HG02870 (cell line): ENCODE measurements around the gene TRIP10.
"Not testable (repeated sequence)": the region's sequence is repeated elsewhere in the genome, so short reads cannot be mapped to it uniquely, and the experiment has no call there.

Experiments used
- ATAC-seq: cut with Tn5 transposase; IDR thresholded peaks from one replicate; pipeline ENCODE4 v1.9.1; 2021; ENCODE audit warnings: mild to moderate bottlenecking, moderate library complexity; ENCODE audit not compliant: unreplicated experiment

Gene TRIP10

DNA sequence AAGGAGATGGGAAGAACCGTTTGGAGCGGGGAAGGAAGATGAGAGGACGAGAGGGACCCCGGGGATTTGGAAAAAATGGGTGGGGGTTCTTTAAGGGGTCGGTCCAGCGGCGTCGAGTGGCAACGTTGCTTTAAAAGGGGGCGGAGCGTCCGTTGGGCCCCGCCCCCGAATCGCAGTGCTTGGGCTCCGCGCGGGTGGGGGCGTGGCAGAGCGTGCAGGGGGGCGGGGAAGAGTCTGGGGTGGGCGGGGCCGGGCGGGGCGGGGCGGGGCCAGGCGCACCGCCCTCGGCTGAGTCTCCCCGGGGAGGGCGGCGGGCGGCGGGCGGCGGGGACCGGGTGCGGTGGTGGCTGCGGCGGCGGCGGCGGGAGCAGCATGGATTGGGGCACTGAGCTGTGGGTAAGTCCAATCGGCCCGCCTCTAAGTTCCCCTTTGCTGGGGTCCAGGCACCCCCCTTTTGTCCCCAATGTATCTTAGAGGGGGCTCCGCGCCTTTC, at the start of gene TRIP10:
TSS of gene TRIP10 (plus strand) at position 291 of the 493 bp plus-strand sequence. CDS start at position 373, 82 bp downstream.
- no peak for ATAC-seq

GRCh38 chr19:6690160-6690885, 49.2 kb upstream of the TRIP10 start:
- no peak for ATAC-seq

- ATAC-seq: no peak
Observed at GRCh38 chr19:6691342-6691741, 48.1 kb upstream of the TRIP10 start.

GRCh38 chr19:6692027-6692426, 47.5 kb upstream of the TRIP10 start:
- ATAC-seq: no peak

DNA sequence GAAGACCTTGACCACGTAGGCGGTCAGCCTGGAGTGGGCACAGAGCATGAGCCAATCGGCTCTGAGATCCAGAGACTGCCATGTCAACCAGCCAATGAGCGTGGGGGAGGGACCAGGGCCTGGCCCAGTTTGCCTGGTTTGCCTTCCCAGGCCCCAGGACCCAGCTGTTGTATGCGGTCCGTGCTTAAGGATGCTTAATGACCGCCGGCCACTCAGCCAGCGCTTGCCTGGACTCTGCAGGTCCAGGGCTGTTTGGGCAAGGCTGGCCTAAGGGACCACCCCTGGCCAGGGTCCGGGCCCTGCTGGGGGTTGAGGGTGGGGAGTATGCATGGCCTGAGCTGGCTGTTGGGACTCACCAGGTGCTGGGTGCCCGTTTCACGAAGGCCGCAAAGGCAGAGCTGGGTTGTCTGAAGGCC, 46.4 kb upstream of the TRIP10 start:
- no peak for ATAC-seq

DNA sequence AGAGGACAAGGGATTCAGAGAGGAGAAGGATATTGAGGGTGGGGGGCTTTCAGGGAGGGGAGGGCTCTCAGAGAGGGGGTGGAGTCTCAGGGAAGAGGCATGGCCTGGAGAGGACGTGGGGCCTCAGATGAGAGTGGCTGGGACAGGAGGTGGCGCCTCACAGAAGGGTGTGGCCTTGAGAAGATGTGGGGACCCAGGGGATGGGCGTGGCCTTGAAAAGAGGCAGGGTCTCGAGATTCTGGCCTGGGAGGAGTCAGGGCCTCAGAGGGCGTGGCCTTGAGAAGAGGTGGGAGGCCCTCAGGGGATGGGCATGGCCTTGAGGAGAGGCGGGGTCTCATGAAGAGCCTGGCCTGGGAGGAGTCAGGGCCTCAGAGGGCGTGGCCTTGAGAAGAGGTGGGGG, 45.8 kb upstream of the TRIP10 start:
- no peak for ATAC-seq

- ATAC-seq: no peak
Observed at GRCh38 chr19:6694147-6694815, 45.2 kb upstream of the TRIP10 start.

DNA sequence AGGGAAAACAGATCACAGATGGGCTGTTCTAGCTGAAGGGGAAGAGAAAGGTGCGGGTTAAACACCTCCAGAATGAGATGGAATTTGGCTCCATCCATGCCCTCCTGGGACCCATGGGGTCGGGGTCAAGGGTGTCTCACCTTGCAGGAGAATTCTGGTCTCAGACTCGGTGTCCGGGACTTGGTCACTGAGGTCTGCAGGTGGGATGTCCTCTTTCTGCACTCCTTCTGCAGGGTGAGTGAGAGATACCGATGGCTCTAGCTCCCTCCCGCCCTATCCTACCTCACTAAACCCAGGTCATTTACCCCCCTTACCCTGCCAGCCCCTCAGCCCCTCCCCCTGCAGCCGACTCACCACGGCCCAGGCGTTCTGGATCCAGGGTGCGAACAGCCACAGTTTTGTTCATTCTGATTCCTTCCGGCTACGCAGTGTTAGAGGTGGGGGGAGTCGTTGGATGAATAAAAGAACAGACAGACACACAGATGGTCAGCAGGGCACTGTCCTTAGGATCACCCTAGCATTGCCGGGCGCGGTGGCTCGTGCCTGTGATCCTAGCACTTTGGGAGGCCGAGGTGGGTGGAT, 43.1 kb upstream of the TRIP10 start:
- no peak for ATAC-seq

GRCh38 chr19:6697291-6697690, 42.2 kb upstream of the TRIP10 start:
- ATAC-seq: no peak

GRCh38 chr19:6699935-6700334, 39.5 kb upstream of the TRIP10 start:
- no peak for ATAC-seq

DNA sequence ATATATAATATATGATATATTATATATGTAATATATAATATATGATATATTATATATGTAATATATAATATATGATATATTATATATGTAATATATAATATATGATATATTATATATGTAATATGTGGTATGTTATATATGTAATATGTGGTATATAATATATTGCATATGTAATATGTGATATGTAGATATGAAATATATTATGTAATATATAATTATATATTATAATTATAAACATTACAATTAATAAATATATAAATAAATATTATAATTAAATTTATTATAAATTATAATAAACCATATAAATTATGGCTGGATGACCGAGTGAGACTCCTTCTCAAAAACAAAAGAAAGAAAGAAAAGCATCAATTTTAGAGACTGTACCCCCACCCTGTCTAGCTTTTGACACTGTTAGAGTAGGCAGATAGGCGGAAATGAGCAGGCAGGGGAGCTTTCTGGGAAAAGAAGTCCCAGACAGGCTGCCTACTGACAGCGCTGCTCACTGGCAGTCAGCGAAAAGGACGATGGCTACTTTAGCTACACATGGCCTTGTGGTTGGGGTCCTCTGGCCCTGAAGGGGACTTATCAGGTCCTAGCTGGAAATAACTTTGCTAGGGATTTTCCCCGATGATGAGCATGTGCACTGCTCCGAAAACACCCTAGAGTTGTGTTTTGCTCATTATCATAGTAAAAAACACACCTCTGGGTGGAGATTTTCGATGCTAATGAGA, 38.7 kb upstream of the TRIP10 start:
- no peak for ATAC-seq

GRCh38 chr19:6705931-6706632, 33.4 kb upstream of the TRIP10 start:
- no peak for ATAC-seq

DNA sequence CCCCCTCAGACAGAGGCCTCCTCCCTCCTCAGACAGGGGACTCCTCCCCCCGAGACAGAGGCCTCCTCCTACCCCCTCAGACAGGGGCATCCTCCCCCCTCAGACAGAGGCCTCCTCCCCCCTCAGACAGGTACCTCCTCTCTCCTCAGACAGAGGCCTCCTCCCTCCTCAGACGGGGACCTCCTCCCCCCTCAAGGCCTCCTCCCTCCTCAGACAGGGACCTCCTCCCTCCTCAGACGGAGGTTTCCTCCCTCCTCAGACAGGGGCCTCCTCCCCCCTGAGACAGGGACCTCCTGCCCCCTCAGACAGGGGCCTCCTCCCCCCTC, 32.9 kb upstream of the TRIP10 start:
- no peak for ATAC-seq

GRCh38 chr19:6707011-6707657, 32.3 kb upstream of the TRIP10 start:
- ATAC-seq: no peak

GRCh38 chr19:6707658-6708018, 31.8 kb upstream of the TRIP10 start:
- no peak for ATAC-seq

GRCh38 chr19:6708346-6708745, 31.1 kb upstream of the TRIP10 start:
- ATAC-seq: no peak

DNA sequence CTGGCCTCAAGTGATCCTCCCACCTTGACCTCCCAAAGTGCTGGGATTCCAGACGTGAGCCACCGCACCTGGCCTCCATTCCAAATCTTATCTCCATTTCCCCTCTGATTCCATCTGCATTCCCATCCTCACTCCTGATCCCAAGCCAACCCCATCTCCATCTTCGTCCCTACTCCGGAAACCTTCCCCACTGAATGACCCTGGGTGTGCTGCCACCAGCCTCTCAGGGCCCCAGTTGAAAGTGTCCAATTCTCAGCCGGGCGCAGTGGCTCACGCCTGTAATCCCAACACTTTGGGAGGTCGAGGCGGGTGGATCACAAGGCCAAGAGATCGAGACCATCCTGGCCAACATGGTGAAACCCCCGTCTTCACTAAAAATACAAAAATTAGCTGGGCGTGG, 30.6 kb upstream of the TRIP10 start:
- ATAC-seq: not testable (repeated sequence)

GRCh38 chr19:6709549-6709948, 29.9 kb upstream of the TRIP10 start:
- ATAC-seq: no peak

GRCh38 chr19:6710273-6711077, 29.0 kb upstream of the TRIP10 start:
- no peak for ATAC-seq

GRCh38 chr19:6711078-6711361, 28.5 kb upstream of the TRIP10 start:
- ATAC-seq: no peak
